AG09309 (cell line): Measurements from ENCODE around the gene MLH3.

ENCODE experiments used
- DNase-seq: peaks from one replicate; pipeline ENCODE4 v3.0.0-alpha.2; 2010; ENCODE audit warnings: low read depth
- H3K4me3 ChIP-seq: 2 replicates; pipeline ENCODE4 v1.5.1; 2011; ENCODE audit warnings: mild to moderate bottlenecking, low read depth, low read length, moderate library complexity; ENCODE audit not compliant: control insufficient read depth
- CTCF ChIP-seq: IDR thresholded peaks from 2 replicates; pipeline ENCODE4 v1.5.1; 2011; ENCODE audit warnings: mild to moderate bottlenecking, low read depth, low read length, inconsistent platforms; ENCODE audit not compliant: insufficient read depth, control insufficient read depth; ENCODE audit errors: missing control alignments

MLH3 gene

GRCh38 chr14:74984236-74985027 is 66.8 kb downstream of the MLH3 start:
- DNase-seq: no peak
- no peak overlapping the region for H3K4me3 ChIP-seq
- no peak for TF ChIP-seq CTCF

GRCh38 chr14:74983343-74983742 is 67.9 kb downstream of the MLH3 start:
- no peak for TF ChIP-seq CTCF
- no peak overlapping the region for H3K4me3 ChIP-seq
- DNase-seq: no peak

- TF ChIP-seq CTCF: no peak
- DNase-seq: no peak
- no peak overlapping the region for H3K4me3 ChIP-seq
These were observed 68.6 kb downstream of the MLH3 start for GRCh38 chr14:74982661-74983060.

GRCh38 chr14:74981833-74982232 is 69.4 kb downstream of the MLH3 start:
- no peak for TF ChIP-seq CTCF
- no peak overlapping the region for H3K4me3 ChIP-seq
- DNase-seq: no peak

- DNase-seq: no peak
- TF ChIP-seq CTCF: no peak
These were observed 69.8 kb downstream of the MLH3 start for GRCh38 chr14:74981462-74981782.

GRCh38 chr14:74980731-74981461 is 70.4 kb downstream of the MLH3 start:
- DNase-seq: no peak
- no peak for TF ChIP-seq CTCF

More at GRCh38 chr14:74981462-74981782, 69.8 kb downstream of the MLH3 start:
- no peak overlapping the region for H3K4me3 ChIP-seq

GRCh38 chr14:74980398-74980730 is 70.9 kb downstream of the MLH3 start:
- no peak for TF ChIP-seq CTCF
- H3K4me3 ChIP-seq: no peak overlapping the region
- no peak for DNase-seq

More at GRCh38 chr14:74980731-74981461, 70.4 kb downstream of the MLH3 start:
- H3K4me3 ChIP-seq: no peak overlapping the region
